GM19099 (cell line): ENCODE results near the gene WDR64.

Experiments
- POLR2A ChIP-seq: IDR thresholded peaks from 3 replicates; pipeline ENCODE4 v1.6.1; 2011; ENCODE audit warnings: low read depth; ENCODE audit not compliant: insufficient read length; ENCODE audit errors: extremely low read depth

Gene WDR64

DNA sequence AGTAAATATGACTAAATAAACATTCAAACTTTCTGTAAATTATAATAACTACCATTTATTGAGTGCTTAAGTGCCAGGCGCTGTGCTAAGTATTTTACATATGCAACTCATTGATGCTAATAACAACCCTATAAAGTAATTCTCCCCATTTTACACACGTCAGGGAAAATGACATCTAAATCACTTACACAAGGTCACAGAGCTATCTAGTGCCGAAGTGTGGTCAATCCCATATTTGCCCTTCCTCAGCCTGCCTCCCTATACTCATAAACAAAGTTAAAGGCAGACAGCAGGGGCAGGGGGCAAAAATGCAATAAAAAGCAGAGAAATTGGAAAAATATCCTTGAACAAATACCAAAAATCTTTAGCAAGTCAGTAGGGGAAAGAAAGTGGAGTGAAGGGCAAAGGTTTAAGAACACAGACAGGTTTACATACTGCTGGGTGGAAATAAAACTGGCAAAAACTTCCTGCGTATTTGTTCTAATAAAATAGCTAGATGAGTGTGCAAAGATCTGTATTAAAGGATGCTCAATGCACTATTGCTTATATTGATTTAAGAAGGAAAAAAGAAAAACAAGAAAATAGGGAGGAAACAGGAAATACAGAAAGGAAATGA, 72.8 kb downstream of the WDR64 start:
- no peak for TF ChIP-seq POLR2A

DNA sequence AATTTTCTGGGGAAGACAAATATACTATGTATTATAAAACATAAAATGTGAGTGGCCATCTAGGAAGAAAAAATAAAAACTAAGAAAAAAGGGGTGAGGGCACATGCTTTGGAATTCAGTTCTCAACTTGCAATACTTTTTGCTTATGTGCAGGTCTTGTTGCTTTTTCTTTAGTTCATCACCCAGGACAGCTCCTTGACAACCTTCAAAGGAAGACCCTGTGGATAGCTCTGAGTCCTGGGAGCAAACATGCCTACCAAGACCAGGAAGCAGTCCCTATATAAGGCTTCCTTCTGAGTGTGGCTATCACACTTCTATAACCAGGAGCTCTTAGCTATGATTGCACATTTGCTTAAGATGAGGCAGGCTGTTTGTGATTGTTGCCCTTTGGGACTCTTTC, 78.0 kb downstream of the WDR64 start:
- no peak for TF ChIP-seq POLR2A

DNA sequence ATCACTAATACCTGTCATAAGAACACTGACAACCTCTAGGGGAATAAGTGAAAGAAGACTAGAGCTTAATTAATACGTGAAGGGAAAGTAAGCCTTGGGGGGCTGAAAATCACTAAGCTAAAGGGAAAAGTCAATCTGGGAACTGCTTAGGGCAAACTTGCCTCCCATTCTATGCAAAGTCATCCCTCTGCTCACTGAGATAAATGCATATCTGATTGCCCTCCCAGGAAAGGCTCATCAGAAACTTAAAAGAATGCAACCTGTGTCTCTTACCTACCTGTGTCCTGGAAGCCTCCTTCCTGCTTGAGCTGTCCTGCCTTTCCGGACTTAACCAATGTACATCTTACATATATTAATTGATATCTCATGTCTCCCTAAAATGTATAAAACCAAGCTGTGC, 81.8 kb downstream of the WDR64 start:
- TF ChIP-seq POLR2A: no peak

DNA sequence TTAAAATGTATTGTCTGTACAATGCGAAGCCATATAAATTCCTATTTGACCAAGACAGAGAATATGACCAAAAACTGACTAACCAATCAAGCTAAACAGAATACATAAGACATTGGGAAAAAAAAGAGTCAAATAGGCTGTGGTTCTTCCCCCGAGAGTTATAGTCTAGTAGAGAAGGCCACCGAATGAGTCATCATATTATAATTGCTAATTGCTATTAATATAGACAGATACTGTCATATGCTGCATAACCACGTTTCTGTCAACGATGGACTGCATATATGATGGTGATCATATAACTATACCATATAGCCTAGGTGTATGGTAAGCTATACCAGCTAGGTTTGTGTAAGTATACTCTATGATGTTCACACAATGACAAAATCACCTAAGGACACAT, 82.5 kb downstream of the WDR64 start:
- no peak for TF ChIP-seq POLR2A

DNA sequence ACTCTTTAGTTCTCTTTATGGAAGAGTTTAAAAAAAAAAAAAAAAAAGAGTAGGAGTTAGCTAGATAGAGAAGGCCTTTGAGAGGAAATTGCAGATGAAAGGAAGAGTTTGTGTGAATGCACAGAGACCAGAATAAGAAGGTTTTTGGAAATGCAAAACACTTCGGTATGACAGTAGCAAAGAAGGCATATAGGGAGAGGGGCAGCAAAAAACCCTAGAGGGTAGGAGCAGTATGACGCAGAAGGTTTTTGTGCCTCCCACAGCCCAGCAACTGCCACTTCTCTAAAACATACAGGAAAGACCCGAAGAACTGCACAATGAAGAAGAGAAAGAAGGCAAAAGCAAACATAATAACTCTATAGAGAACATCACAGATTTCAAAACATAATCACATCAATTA, 84.3 kb downstream of the WDR64 start:
- no peak for TF ChIP-seq POLR2A

DNA sequence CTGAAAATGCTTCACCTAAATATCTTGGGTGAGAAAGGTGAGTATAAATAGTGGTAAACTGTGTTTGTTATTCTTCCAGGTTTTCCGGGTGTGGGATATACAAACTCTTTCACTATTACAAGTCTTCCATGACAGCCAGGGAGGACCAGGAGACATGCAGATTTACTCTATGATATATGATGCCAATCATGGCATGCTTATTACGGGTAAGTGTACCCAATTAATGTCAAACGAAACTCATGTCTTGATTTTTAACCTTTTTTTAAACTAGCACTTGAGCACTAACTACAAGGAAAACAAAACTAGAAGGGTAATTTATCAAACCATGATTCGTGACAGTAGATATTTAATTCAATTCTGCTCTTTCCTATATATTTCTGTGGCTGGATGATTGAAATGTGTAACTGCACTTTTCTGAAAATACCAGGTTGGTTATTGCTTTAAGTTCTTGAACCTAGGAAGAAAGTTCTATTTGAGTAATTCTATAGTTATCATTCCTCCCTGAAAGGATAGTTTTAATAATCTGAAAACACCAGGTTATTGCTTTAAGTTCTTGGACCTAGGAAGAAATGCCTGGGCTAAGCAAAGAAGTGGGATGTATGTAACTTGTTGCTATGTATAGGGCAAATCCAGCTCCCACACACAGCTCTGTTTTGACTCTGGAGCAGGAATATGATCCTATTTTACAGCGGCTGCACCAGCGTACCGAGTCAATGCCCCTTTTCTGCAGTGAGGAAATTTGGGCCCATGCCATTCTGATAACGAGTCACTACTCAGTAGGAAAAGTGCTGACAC, 86.4 kb downstream of the WDR64 start:
- no peak for TF ChIP-seq POLR2A

DNA sequence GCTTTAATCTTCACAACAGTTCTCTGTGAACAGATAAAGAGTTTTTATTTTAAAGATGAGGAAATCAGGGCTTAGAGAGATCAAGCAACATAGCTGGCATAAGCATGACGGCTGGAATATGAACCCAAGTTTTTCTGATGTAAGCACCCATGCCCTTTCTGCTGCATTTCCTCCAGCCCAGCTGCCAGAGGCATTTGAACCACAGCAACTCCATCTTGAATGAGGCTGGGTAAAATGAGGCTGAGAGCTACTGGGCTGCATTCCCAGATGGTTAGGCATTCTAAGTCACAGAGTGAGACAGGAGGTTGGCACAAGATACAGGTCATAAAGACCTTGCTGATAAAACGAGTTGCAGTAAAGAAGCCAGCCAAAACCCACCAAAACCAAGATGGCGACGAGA, 90.0 kb downstream of the WDR64 start:
- TF ChIP-seq POLR2A: no peak

DNA sequence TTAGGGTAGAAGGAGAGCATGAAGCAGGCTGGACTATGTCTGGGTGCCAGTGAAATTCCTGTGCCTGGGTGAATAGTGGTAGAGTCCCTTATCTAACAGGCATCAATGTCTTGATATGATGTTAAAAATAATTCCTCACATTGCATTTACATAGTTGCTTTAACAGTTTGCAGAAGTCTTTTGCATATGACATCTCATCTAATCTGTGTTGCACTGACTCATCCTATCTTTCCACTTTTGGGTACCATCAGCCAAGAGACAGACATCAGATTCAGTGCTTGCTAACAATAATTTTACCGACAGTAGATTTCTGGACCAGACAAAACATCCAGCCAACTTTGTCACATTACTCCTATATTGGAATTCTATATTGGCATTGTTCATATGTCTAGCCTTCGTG, 92.5 kb downstream of the WDR64 start:
- TF ChIP-seq POLR2A: no peak

DNA sequence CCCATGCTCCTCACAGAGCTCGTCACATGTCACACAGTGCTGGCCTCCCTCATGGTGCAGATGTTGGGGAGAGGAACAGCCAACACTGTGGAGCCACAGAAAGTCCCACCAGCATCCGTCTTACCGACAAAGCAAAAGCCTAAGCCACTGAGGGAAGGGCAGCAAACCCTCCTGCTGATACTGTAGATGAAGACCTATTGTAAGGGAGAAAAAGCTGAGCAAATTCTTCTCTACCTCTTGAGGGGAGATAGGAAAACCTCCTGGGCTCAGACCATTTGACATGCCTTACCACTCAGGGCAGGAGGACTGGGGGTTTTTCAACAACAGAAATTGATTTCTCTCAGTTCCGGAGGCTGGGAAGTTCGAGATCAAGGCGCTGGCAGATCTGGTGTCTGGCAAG, 95.9 kb downstream of the WDR64 start:
- no peak for TF ChIP-seq POLR2A

DNA sequence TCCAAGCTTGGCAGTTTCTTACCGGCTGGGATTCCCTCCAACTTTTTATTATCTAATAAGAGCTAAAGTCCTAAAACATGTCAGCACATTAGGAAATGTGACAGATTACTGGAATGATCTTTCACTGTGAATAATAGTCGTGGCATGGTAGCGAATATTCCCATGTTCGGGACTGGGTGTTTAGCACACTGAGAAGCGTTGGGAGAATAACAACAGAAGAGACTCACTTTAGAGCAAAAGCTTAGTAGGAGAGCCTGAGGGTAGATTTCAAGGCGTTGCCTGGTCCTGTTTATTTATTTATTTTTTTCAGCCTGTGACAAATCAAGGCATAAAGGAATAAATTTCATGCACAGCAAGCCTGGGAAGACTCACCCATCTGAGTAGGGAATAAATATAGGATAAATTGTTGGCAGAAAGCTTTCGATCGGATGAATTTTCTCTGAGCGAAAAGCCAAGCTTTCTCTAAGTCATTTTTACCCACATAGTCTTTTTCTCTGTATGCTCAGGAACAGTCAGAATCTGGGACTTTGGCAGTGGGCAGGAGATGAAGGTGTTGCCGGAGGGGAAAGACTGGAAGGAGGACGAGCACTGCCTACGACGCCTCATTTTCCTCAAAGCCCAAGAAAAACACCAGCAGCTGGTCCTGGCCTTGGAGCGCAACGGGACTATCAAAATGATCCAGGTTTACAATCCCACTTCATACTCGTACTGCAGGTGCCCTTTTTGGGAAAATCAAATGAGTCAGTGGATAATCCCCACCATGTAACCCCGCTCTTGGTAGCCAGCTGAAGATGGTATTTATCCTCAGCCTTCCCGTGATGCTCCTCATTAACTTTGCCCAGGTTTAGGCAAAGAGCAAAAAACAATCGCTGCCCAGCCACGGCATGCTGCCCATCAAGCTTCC, 97.2 kb downstream of the WDR64 start:
- TF ChIP-seq POLR2A: no peak

DNA sequence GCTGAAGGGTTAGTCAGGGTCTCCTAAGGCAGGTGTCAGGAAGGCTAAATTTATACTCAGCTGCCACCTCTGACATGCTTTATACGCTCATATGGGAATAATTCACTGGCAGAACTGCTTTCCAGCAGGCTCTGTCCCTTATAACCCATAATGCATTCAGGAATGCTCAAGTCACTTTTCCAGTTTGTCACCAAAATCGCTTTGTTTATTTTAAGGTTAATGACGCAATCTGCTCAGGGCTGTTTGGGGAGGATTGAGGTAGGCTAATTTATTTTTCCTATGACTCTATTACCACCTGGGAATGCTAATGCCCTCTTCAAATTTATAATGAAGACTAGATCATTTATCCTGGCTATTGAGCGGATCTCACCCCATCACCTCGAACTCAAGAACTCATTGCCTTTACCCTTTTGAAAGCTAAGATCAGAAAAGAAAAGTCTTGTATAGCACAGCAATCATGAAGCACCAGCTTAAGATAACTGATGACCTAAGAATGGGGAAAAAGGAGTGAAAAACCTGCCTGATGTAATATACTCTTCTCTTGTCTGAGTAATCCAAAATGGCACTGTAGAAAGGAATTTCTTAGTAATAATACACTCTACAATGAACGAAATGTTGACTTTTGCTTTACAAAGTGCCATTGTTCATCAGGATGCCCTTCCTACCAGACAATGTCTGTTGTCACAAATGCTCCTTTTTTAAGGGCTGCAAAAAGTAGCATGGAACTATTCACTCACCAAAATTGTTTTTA, 98.0 kb downstream of the WDR64 start:
- no peak for TF ChIP-seq POLR2A

DNA sequence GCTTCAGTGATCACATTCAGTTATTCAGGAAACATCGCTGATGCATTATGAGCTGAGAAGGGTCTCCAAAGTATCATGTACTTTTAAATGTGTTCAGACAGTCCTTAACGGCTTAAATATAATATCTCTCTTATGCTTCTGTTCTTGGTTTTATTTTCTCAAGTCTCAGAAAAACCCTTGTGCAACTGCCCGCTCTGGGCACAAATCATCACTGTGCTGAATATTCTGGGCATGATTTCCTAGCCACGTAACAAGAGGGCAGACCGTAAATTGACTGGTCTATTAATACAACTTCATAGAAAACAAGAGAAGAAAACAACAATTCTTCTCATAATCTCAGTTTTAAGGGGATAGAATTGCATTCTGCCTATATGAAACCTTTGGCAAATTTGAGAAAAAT, 99.4 kb downstream of the WDR64 start:
- no peak for TF ChIP-seq POLR2A

DNA sequence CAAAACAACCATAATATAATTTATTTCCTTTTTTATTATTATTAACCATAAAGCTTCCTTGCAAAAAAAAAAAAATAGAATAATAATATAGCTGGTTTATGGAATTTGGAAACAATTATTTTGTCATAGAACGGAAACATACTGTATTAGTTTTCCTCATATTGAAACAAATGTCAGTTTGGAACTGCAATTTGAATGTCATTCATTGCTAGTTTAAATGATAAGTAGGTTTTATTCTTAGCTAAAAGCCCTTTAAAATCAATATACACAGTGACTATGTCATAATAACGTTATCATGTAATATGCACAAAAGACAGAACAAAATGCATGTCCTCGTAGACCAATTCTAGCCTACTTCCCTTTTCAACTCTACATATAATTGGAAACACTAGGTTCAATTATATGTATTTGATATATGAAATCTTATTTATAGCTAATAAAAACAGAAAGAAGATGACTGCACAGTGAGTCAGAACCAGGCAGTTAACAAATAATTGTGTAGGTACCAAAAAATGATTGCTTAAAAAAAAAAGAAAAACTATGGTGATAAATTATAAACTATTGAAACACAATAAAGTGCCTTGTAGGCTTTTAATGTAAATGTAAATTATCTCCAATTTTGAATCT, 110.7 kb downstream of the WDR64 start:
- TF ChIP-seq POLR2A: no peak

DNA sequence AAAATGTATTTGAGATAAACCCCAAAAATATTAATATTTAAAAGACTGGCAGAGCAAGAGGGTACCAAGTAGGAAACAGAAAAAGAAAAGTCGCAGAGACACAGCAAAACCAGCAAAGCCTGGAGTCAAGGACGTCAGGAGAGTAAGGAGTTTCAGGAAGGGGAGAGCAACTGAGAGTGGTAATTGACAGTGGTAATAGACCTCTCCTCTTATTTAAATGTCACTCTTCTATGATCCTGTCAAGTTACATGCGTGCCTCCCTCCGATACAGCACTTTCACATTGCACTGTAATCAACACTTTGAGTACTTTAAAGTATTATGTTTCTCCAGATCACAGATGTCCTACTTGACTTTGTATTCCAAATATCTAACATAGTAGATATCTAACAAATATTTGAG, 113.3 kb downstream of the WDR64 start:
- no peak for TF ChIP-seq POLR2A
